ENCODE data around the gene CARD8.
A peak's percentile ranks its signal among the peaks of the same experiment; 100 is the strongest.

The CARD8 gene

DNA sequence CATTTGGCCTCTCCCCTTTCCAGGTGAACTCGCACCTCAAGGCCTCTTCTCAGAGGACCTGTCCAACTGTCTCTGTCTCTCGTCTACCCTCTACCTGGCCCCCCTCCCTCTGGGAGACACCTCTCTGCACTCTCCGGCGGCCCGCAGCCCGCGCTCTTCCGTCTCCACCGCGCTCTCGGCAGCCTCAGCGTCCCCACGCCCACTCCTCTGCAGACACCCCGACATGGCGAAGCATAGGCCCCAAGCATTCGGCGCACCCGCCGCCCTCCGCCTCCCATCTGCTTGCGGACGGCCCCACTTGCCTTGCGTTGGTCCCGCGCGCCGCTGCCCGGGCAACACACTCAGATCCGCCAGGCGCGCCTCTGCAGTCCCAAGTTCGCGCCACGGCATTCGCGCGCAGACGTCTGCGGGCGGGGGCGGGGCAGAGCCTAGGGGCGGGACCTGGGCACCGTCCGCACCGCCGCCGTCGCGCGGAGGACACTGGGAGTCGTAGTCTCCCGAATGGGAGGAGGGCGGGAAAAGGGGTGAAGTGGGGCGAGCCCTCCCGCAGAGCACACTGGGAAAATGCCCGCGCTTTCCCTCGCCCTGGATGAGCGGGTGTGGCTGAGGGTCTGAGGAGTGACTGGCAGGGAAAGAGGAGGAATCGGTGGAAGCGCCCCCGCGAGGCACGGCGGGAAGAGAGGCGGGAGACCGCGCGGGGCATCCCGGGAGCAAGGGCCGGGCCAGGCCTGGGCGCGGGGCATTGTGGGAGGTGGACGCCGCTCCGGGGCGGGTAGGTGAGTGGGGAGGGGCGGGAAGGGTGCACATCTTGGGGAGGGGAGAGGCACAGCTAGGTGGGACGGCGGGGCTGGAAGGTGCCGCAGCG is 85.5 kb downstream of the CARD8 start, which contains the start of the genes LIG1 and ZSWIM9:
Gene LIG1 (minus strand): TSS at position 406 of the 865 bp plus-strand sequence. CDS start 4,778 bp downstream, outside the sequence.
Gene ZSWIM9 (plus strand): TSS at position 742 of the 865 bp plus-strand sequence. CDS start 1,123 bp downstream, outside the sequence.
- TF ChIP-seq, protein P1, sequence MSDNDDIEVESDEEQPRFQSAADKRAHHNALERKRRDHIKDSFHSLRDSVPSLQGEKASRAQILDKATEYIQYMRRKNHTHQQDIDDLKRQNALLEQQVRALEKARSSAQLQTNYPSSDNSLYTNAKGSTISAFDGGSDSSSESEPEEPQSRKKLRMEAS (IDR thresholded peaks at IDR 0.05; ENCODE audit: low read depth, low read length): no peak; the same call in none of the 2 replicates
- TF ChIP-seq POLR2A (IDR thresholded peaks at IDR 0.05; ENCODE audit: extremely low read depth, insufficient read length) (peak; percentile 94), MYC (IDR thresholded peaks at IDR 0.05; ENCODE audit: low read depth, low read length) (peak; percentile 82)
- TF ChIP-seq, protein P2, sequence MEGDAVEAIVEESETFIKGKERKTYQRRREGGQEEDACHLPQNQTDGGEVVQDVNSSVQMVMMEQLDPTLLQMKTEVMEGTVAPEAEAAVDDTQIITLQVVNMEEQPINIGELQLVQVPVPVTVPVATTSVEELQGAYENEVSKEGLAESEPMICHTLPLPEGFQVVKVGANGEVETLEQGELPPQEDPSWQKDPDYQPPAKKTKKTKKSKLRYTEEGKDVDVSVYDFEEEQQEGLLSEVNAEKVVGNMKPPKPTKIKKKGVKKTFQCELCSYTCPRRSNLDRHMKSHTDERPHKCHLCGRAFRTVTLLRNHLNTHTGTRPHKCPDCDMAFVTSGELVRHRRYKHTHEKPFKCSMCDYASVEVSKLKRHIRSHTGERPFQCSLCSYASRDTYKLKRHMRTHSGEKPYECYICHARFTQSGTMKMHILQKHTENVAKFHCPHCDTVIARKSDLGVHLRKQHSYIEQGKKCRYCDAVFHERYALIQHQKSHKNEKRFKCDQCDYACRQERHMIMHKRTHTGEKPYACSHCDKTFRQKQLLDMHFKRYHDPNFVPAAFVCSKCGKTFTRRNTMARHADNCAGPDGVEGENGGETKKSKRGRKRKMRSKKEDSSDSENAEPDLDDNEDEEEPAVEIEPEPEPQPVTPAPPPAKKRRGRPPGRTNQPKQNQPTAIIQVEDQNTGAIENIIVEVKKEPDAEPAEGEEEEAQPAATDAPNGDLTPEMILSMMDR (IDR thresholded peaks at IDR 0.05; ENCODE audit: low read depth, low read length): peak; percentile 9

DNA sequence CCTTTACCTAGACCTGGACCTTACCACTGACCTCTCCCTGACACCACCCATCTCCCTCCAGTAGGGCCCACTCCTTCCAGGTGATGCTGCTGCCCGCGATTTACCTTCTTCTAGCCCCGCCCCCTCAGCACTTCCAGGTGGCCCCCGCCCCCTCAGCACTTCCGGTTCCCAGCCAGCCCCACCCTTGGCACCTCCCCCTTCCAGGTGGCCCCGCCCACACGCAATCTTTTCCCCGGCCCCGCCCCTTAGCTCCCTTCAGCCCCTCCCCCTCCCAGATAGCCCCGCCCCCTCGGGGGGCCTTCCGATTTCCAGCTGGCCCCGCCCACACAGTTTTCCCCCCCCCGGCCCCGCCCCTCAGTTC is 86.2 kb downstream of the CARD8 start:
- H3K4me3 ChIP-seq (ENCODE audit: low read depth, low read length): peak overlapping the region; percentile 88
- DNase-seq (ENCODE audit: low read depth): peak; percentile 87
- TF ChIP-seq, protein P2 (IDR thresholded peaks at IDR 0.05; ENCODE audit: low read depth, low read length): no peak
- TF ChIP-seq, protein P1 (IDR thresholded peaks at IDR 0.05; ENCODE audit: low read depth, low read length): no peak
- TF ChIP-seq MYC (IDR thresholded peaks at IDR 0.05; ENCODE audit: low read depth, low read length) (no peak), POLR2A (IDR thresholded peaks at IDR 0.05; ENCODE audit: extremely low read depth, insufficient read length) (no peak)

More for the DNA sequence above, 85.5 kb downstream of the CARD8 start, which contains the start of the genes LIG1 and ZSWIM9:
- DNase-seq (ENCODE audit: low read depth): peak; percentile 100
- H3K4me3 ChIP-seq (ENCODE audit: low read depth, low read length): peak within 1 kb of the TSS; percentile 88

DNA sequence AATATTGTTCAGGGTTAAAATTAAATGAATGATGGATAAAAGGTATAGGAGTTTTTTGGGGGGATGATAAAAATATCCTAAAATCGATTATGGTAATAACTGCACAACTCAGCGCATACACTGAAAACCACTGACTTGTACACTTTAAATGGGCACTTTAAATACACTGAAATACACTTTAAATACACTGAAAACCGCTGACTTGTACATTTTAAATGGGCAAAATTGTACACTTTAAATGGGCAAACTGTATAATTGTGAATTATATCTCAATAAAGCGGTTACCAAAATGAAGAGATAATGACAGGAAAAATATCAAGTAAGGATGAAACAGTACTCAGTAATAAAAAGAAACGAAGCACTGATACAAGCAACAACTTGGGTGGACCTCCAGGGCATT is 87.0 kb downstream of the CARD8 start:
- TF ChIP-seq, protein P1 (IDR thresholded peaks at IDR 0.05; ENCODE audit: low read depth, low read length): no peak
- TF ChIP-seq POLR2A (IDR thresholded peaks at IDR 0.05; ENCODE audit: extremely low read depth, insufficient read length) (no peak), MYC (IDR thresholded peaks at IDR 0.05; ENCODE audit: low read depth, low read length) (no peak)
- TF ChIP-seq, protein P2 (IDR thresholded peaks at IDR 0.05; ENCODE audit: low read depth, low read length): no peak
- no peak for DNase-seq (ENCODE audit: low read depth)
- H3K4me3 ChIP-seq (ENCODE audit: low read depth, low read length): peak overlapping the region; percentile 60

DNA sequence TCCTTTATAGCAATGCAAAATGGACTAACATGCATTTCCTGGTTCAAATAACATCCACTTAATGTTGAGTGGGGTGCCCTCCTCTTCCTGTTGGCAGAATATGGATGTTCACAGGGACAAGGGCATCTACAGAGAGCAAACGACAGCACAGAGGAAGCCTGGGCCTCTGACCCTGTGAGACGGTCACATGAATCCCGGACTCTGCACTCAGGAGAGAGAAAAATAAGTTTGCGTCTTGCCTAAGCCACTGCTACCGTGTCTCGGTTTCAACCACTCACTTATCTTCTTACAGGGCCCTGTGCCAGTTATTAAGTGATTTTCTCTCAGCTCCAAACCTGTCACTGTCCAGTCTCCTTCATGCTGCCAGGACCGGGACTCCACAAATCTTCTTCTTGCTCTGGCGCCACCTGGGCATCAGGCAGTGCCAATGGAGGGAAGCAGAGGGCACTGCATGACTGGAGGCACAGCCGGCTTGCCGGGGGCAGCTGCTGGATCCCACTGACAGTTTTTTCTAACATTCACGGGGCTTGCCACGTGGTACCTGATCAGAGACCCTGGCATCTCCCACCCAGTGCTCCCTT is 97.4 kb downstream of the CARD8 start:
- no peak for DNase-seq (ENCODE audit: low read depth)
- TF ChIP-seq MYC (IDR thresholded peaks at IDR 0.05; ENCODE audit: low read depth, low read length) (no peak), POLR2A (IDR thresholded peaks at IDR 0.05; ENCODE audit: extremely low read depth, insufficient read length) (no peak)
- TF ChIP-seq, protein P2 (IDR thresholded peaks at IDR 0.05; ENCODE audit: low read depth, low read length): peak; percentile 10

More for the DNA sequence above, 97.4 kb downstream of the CARD8 start:
- no peak overlapping the region for H3K4me3 ChIP-seq (ENCODE audit: low read depth, low read length)
